K562 (cell line): ENCODE measurements around the gene FOXJ1. TPM values are rescaled to one million over a fixed set of nuclear protein-coding genes. Genes with fewer than 3 reads are reported as not detected.

Experiments used
- ATAC-seq: fragments of 200-7000 bp; cut with Tn5 transposase; 3 replicates; pipeline ENCODE4 v1.9.1; 2020; ENCODE audit warnings: moderate library complexity
- BruUV-seq: library from RNA; stranded (reverse); fragments of 400-500 nt; replicated peaks from 2 replicates; lab custom pipeline; 2021; lab: Mats Ljungman, UMichigan
- CTCF ChIA-PET: fragments of 300-600 bp; formaldehyde crosslinking; extraction: SDS; loops from one replicate; lab custom pipeline; 2021; ENCODE audit warnings: low intra/inter-chr PET ratio; lab: Yijun Ruan, JAX
- POLR2A ChIA-PET: fragments of 300-600, 350-650 bp; sonication (Branson Sonifier 250); formaldehyde crosslinking; extraction: SDS; loops from one replicate; lab custom pipeline; 2021; ENCODE audit warnings: antibody characterized with exemption, inconsistent platforms; lab: Yijun Ruan, JAX
- DNase-seq, 4 experiments: peaks; one replicate each; pipeline versions ENCODE4 v3.0.0 to v3.0.0-alpha.2; 2011 to 2018; ENCODE audit warnings: low spot score in 3 of 4, mixed read lengths in 3 of 4; ENCODE audit errors: extremely low read depth in 1 of 4
- FAIRE-seq: peaks from 2 replicates; lab custom pipeline; 2011; peaks lifted over from hg19 to GRCh38; lab: Jason Lieb, UNC
- H2AFZ ChIP-seq: 2 replicates; pipeline ENCODE4 v1.6.0; 2011; ENCODE audit warnings: low read depth, low read length, control low read depth, inconsistent platforms
- H3K27ac ChIP-seq: fragments of 200-600 bp; 3 replicates; pipeline ENCODE4 v1.8.0; 2011; ENCODE audit warnings: low read depth, mild to moderate bottlenecking, control low read depth, inconsistent platforms, low read length, moderate library complexity, mixed read lengths; ENCODE audit errors: extremely low read depth
- H3K27me3 ChIP-seq, 2 experiments: fragments of 300-600 bp in 1 of 2; 2 replicates in 1 of 2; 3 replicates in 1 of 2; pipeline versions ENCODE4 v1.6.0 to v1.8.0; 2011; ENCODE audit warnings: inconsistent platforms in 2 of 2, low read length in 2 of 2, mild to moderate bottlenecking in 1 of 2, mixed read lengths in 1 of 2, moderate library complexity in 1 of 2; ENCODE audit not compliant: control insufficient read depth in 2 of 2, insufficient read depth in 2 of 2
- H3K36me3 ChIP-seq: fragments of 300-600 bp; 3 replicates; pipeline ENCODE4 v1.8.0; 2011; ENCODE audit warnings: mild to moderate bottlenecking, low read length, inconsistent platforms; ENCODE audit not compliant: control insufficient read depth, insufficient read depth
- H3K4me1 ChIP-seq, 2 experiments: fragments of 200-600 bp in 1 of 2; replicated peaks in 1 of 2; 2 replicates in 1 of 2; 3 replicates in 1 of 2; pipeline versions ENCODE4 v1.5.1 to v1.8.0; 2011; ENCODE audit warnings: inconsistent platforms in 2 of 2, low read length in 2 of 2, mild to moderate bottlenecking in 1 of 2, mixed read lengths in 1 of 2, moderate library complexity in 1 of 2; ENCODE audit not compliant: control insufficient read depth in 2 of 2, insufficient read depth in 2 of 2
- H3K4me2 ChIP-seq: 2 replicates; pipeline ENCODE4 v1.6.1; 2011; ENCODE audit warnings: low read length, control low read depth, inconsistent platforms, mixed read lengths; ENCODE audit not compliant: insufficient read depth
- H3K4me3 ChIP-seq: fragments of 200-600 bp; sonication (generic), shearing (Covaris generic); 2 replicates; pipeline ENCODE4 v1.5.1; 2016; ENCODE audit warnings: control low read depth, inconsistent platforms
- H3K79me2 ChIP-seq: fragments of 200-600 bp; 3 replicates; pipeline ENCODE4 v1.8.0; 2011; ENCODE audit warnings: low read length, inconsistent platforms; ENCODE audit not compliant: control insufficient read depth, insufficient read depth
- H3K9ac ChIP-seq, 2 experiments: 2 replicates each; pipeline versions ENCODE4 v1.6.0 to v1.6.1; 2011; ENCODE audit warnings: low read depth in 2 of 2, low read length in 2 of 2, control low read depth in 1 of 2, inconsistent platforms in 1 of 2, mild to moderate bottlenecking in 1 of 2, mixed read lengths in 1 of 2; ENCODE audit not compliant: insufficient read depth in 1 of 2
- H3K9me1 ChIP-seq: one replicate; pipeline ENCODE4 v1.6.0; 2011; ENCODE audit warnings: inconsistent platforms, mild to moderate bottlenecking, low read length, moderate library complexity; ENCODE audit not compliant: control insufficient read depth, insufficient read depth
- H3K9me3 ChIP-seq: replicated peaks from 2 replicates; pipeline ENCODE4 v1.5.1; 2011; ENCODE audit warnings: low read depth, low read length, inconsistent platforms; ENCODE audit not compliant: control insufficient read depth, insufficient read depth
- H4K20me1 ChIP-seq: replicated peaks from 2 replicates; pipeline ENCODE4 v1.6.1; 2011; ENCODE audit warnings: low read length, inconsistent platforms, mixed read lengths; ENCODE audit not compliant: control insufficient read depth, insufficient read depth
- NCOA2 ChIP-seq, 2 experiments: fragments of 450-650 bp; IDR thresholded peaks; 2 replicates each; pipeline ENCODE4 v1.6.1; 2018; ENCODE audit warnings: mild to moderate bottlenecking in 2 of 2, moderate library complexity in 1 of 2; ENCODE audit not compliant: partially characterized antibody in 2 of 2
- TOE1 ChIP-seq, 2 experiments: fragments of 450-650 bp in 1 of 2; sonication (generic) in 1 of 2; formaldehyde crosslinking in 1 of 2; IDR thresholded peaks; 2 replicates each; pipeline versions ENCODE4 v1.7.1 to v1.8.0; 2016 to 2022; ENCODE audit warnings: borderline replicate concordance in 2 of 2, mild to moderate bottlenecking in 2 of 2, antibody characterized with exemption in 1 of 2, inconsistent platforms in 1 of 2, low read depth in 1 of 2, missing genetic modification reagents in 1 of 2, moderate library complexity in 1 of 2
- ZKSCAN8 ChIP-seq: fragments of 200-800 bp; sonication (Bioruptor generic); IDR thresholded peaks from 2 replicates; pipeline ENCODE4 v1.6.1; 2016; ENCODE audit warnings: missing genetic modification characterization, missing compliant biosample characterization
- WGBS: fragments of 100-300 bp; shearing (Covaris generic); methylation state at CpG from one replicate; pipeline ENCODE4 v1.1.6; 2016; ENCODE audit warnings: low coverage, mixed read lengths; ENCODE audit not compliant: insufficient coverage; ENCODE audit errors: missing lambda C conversion rate; 5-methylcytosine and 5-hydroxymethylcytosine counted together
- in situ Hi-C: fragments of 300-500 bp; cut with MboI; formaldehyde crosslinking; loops from 4 replicates; pipeline ENCODE4 v1.15.0; 2018; ENCODE audit warnings: inconsistent platforms, mixed read lengths
- intact Hi-C: fragments of 100-400 bp; cut with micrococcal nuclease; formaldehyde crosslinking; loops from 2 replicates; pipeline ENCODE4 v1.14.2; 2022
- polyA plus RNA-seq, 8 experiments: library from polyadenylated mRNA; depleted of rRNA in 4 of 8; stranded (reverse) in 5 of 8; unstranded in 3 of 8; fragments of >200 nt; fragmentation: Nextera tagmentation in 2 of 8; fragmentation: Illumina TruSeq in 1 of 8; extraction: Ambion mirVana in 2 of 8; extraction: Trizol in 1 of 8; gene quantifications; 2 replicates each; pipeline versions ENCODE4 v1.2.1 to v1.2.3, GENCODE V29; 2011 to 2014; ENCODE audit warnings: inconsistent platforms in 1 of 8, missing spikeins in 1 of 8
- total RNA-seq, 7 experiments: library from RNA; depleted of rRNA in 6 of 7; stranded (reverse); fragments of >200 nt in 6 of 7; fragmentation: Illumina TruSeq in 2 of 7; extraction: Trizol in 2 of 7; gene quantifications; 2 replicates each; pipeline versions ENCODE4 v1.2.1 to v1.2.3, GENCODE V29; 2011 to 2021; ENCODE audit warnings: low replicate concordance in 1 of 7

Gene FOXJ1
- total and polyA plus RNA-seq, 9 of the 15 experiments (the other 6 are each of a cell fraction or from before 2014, with no cell fraction given), result 0.07 TPM; not detected in 8

DNA sequence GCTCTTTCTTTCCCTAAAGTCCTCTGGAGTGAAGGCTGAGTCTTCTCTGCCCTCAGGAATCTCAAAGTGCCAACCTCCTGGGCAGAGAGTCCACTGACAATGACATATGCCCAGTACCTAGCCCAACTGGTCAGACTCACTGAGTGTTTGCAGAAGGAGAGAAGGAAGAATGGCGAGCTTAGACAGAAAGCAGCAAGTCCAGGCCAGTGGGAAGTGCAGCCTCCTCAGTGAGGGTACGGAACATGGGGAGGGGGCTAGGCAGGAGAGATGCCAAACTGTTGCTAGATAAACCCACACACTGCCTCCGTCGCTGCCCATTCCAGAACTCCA, 38.1 kb downstream of the FOXJ1 start:
- 3% methylated on average over 4 of the region's 4 CpGs for WGBS
- peak overlapping the region; percentile 95 for H3K4me2 ChIP-seq
- H3K9ac ChIP-seq, result peak overlapping the region; percentile 81 to 95
- ChIA-PET POLR2A (interaction anchor here (0.6 to 1.3 kb wide), 4 partner anchors 15 to 160 kb away, joined by 3 to 4 read pairs (median 4); no protein-coding TSS in a partner anchor), CTCF (no interaction called here)
- peaks cover 27% of the 10 kb centered on the region; the same call in 2 of the 3 replicates for H3K36me3 ChIP-seq
- peak overlapping the region; percentile 88 for H3K4me3 ChIP-seq
- in situ Hi-C loops, result no loop called here
- H3K27ac ChIP-seq, result peak overlapping the region; percentile 79
- no peaks in the 10 kb centered on the region for H3K9me3 ChIP-seq
- BruUV-seq, result no TSS peak
- peak overlapping the region; percentile 99 for H2AFZ ChIP-seq
- peaks cover 12 to 15% of the 10 kb centered on the region in 2 experiments for H3K4me1 ChIP-seq
- DNase-seq (no peak), FAIRE-seq (no peak), ATAC-seq (0 out of 3 replicates have a peak, but pooled peaks have one; percentile 3)
- peaks cover 11% of the 10 kb centered on the region for H3K79me2 ChIP-seq
- H3K9me1 ChIP-seq, result peaks cover 2% of the 10 kb centered on the region
- no peaks in the 10 kb centered on the region for H3K27me3 ChIP-seq
- intact Hi-C loops, result no loop called here
- no peak for TF ChIP-seq TOE1 (IDR thresholded peaks at IDR 0.05; ENCODE audit: borderline replicate concordance)
- 0 out of 2 replicates have a peak, but pooled peaks have one; percentile 15 for TF ChIP-seq TOE1 (CRISPR knock-in tag; IDR thresholded peaks at IDR 0.05; ENCODE audit: borderline replicate concordance, low read depth)
- 0 out of 2 replicates have a peak, but pooled peaks have one; percentile 13 for TF ChIP-seq ZKSCAN8 (CRISPR knock-in tag)
- TF ChIP-seq NCOA2 (IDR thresholded peaks at IDR 0.05; ENCODE audit: partially characterized antibody in 2 of 2), result no peak
- TF ChIP-seq, all 486 proteins: peak for 2
- H4K20me1 ChIP-seq, result no peaks in the 10 kb centered on the region
